ENCODE measurements around the gene CLCN6. TPM values are rescaled to one million over a fixed set of nuclear protein-coding genes. Genes with fewer than 3 reads are reported as not detected.

The CLCN6 gene
- total RNA-seq, 4 donors from 2014 or later = 28.4 to 63.7 (median 30.2) TPM

- Histone ChIP-seq H3K4me1 (peaks cover 0 to 8% (median 0%) of the 10 kb centered on the region in 4 donors), H3K36me3 (peaks cover 0 to 94% (median 0%) of the 10 kb centered on the region in 3 donors), H3K9me3 (no peaks in the 10 kb centered on the region), H3K4me3 (no peak overlapping the region), H3K27me3 (no peaks in the 10 kb centered on the region), H3K27ac (no peak overlapping the region)
- no peak for TF ChIP-seq CTCF (IDR thresholded peaks at IDR 0.05)
- no peak for DNase-seq
Observed at GRCh38 chr1:11839727-11840705, 34.0 kb downstream of the CLCN6 start.

GRCh38 chr1:11841245-11842153 is 35.5 kb downstream of the CLCN6 start:
- DNase-seq = no peak
- H3K27ac ChIP-seq = peak overlapping the region in 1 of 4 donors; percentile 3
- H3K9me3 ChIP-seq = no peaks in the 10 kb centered on the region
- TF ChIP-seq CTCF (IDR thresholded peaks at IDR 0.05) (no peak), POLR2A (IDR thresholded peaks at IDR 0.05) (no peak)
- H3K4me1 ChIP-seq = peaks cover 0 to 8% (median 0%) of the 10 kb centered on the region in 4 donors
- H3K27me3 ChIP-seq = no peaks in the 10 kb centered on the region
- no peak overlapping the region for H3K4me3 ChIP-seq
- H3K36me3 ChIP-seq = peaks cover 0 to 79% (median 0%) of the 10 kb centered on the region in 3 donors

- Histone ChIP-seq H3K4me1 (peaks cover 0 to 8% (median 0%) of the 10 kb centered on the region in 4 donors), H3K4me3 (no peak overlapping the region), H3K9me3 (no peaks in the 10 kb centered on the region), H3K36me3 (peaks cover 0 to 77% (median 0%) of the 10 kb centered on the region in 3 donors), H3K27me3 (no peaks in the 10 kb centered on the region), H3K27ac (peak overlapping the region in 1 of 4 donors; percentile 3)
- no peak for TF ChIP-seq POLR2A (IDR thresholded peaks at IDR 0.05)
- no peak for TF ChIP-seq CTCF (IDR thresholded peaks at IDR 0.05)
- DNase-seq = peak in 2 of 3 donors; percentile 44 to 54
Observed at GRCh38 chr1:11842154-11843041, 36.4 kb downstream of the CLCN6 start.

- Histone ChIP-seq H3K36me3 (peaks cover 0 to 45% (median 0%) of the 10 kb centered on the region in 3 donors), H3K27ac (no peak overlapping the region), H3K27me3 (no peaks in the 10 kb centered on the region), H3K9me3 (no peaks in the 10 kb centered on the region), H3K4me3 (no peak overlapping the region), H3K4me1 (peaks cover 0 to 8% (median 0%) of the 10 kb centered on the region in 4 donors)
- TF ChIP-seq CTCF (IDR thresholded peaks at IDR 0.05) (no peak), POLR2A (IDR thresholded peaks at IDR 0.05) (no peak)
- DNase-seq = no peak
Observed at GRCh38 chr1:11845641-11846335, 39.8 kb downstream of the CLCN6 start.
